ENCODE data around the gene KCNQ4. TPM values are rescaled to one million over a fixed set of nuclear protein-coding genes. Genes with fewer than 3 reads are reported as not detected.

Gene KCNQ4
- total and polyA plus RNA-seq, 7 donors: 1.9 to 9.1 (median 4.6) TPM

DNA sequence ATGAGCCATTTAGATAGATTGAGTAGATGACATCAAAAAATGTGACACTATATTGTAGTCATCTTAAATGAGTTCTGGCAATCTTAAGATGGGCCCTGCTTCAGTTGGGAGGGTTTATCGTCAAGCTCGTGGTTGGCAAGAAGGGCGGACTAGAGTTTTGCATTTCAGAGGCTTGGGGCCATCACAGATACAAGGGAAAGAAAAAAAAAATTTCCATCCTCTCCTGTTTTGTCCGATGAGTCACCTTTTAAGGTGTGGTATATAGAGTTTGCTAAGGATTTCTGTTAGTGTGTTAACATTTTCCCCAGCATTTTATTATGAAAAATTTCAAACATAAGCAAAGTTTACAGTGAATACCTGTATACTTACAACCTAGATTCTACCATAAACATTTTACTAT lies 31.8 kb upstream of the KCNQ4 start:
- H3K27ac ChIP-seq: peak overlapping the region; percentile 69
- TF ChIP-seq, protein P1, sequence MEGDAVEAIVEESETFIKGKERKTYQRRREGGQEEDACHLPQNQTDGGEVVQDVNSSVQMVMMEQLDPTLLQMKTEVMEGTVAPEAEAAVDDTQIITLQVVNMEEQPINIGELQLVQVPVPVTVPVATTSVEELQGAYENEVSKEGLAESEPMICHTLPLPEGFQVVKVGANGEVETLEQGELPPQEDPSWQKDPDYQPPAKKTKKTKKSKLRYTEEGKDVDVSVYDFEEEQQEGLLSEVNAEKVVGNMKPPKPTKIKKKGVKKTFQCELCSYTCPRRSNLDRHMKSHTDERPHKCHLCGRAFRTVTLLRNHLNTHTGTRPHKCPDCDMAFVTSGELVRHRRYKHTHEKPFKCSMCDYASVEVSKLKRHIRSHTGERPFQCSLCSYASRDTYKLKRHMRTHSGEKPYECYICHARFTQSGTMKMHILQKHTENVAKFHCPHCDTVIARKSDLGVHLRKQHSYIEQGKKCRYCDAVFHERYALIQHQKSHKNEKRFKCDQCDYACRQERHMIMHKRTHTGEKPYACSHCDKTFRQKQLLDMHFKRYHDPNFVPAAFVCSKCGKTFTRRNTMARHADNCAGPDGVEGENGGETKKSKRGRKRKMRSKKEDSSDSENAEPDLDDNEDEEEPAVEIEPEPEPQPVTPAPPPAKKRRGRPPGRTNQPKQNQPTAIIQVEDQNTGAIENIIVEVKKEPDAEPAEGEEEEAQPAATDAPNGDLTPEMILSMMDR (IDR thresholded peaks at IDR 0.05): no peak
- intact Hi-C loops (cut with DNase I): no loop called here
- 65 to 73% (median 68%) methylated on average over 4 of the region's 4 CpGs for whole genome bisulfite sequencing, 3 donors
- DNase-seq (no peak), ATAC-seq (no peak)
- peaks cover 7 to 93% of the 10 kb centered on the region in 2 donors for H3K36me3 ChIP-seq (ENCODE audit: insufficient read depth in 1 of 2, low read depth in 1 of 2)
- H3K4me1 ChIP-seq: peaks cover 45% of the 10 kb centered on the region
- H3K27me3 ChIP-seq (ENCODE audit: insufficient read depth in 3 of 3, low read length in 2 of 3): no peaks in the 10 kb centered on the region
- H3K4me3 ChIP-seq: no peak overlapping the region
- no peaks in the 10 kb centered on the region for H3K9me3 ChIP-seq

DNA sequence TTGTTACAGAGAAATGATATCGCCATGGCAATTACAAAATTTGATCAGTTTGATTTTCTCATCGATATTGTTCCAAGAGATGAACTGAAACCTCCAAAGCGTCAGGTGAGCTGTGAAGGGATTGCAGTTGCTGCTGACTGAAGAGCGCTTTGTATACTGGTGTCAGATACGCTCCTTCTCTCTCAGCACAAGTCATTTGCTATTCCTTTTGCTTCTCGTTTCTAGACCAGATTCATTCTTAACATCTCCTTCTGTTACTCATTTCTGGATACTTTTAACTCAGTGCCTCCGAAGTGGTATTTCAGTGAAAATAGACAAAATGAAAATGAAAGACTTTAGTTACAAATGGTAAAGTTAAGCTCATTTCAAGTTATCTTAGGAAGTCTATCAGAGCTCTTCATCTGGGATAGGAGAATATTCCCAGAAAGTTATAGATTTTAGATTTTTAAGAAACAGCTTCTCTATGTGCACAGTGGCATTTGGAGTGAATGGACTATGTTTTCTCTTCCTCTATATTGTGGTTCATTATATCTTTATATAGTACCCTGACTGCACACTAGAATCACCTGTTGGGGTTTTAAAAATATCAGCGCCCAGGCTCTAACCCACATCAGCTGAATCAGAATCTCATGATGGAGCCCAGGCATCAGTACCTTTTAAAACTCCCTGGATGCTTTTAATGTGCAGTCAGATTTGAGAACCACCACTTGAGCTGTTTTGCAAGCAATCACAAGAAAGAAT lies 30.3 kb upstream of the KCNQ4 start:
- Histone ChIP-seq H3K4me1 (peaks cover 56% of the 10 kb centered on the region), H3K4me3 (no peak overlapping the region), H3K27ac (peak overlapping the region; percentile 69), H3K9me3 (no peaks in the 10 kb centered on the region), H3K36me3 (ENCODE audit: insufficient read depth in 1 of 2, low read depth in 1 of 2) (peaks cover 9 to 96% of the 10 kb centered on the region in 2 donors), H3K27me3 (ENCODE audit: insufficient read depth in 3 of 3, low read length in 2 of 3) (no peaks in the 10 kb centered on the region)
- TF ChIP-seq, protein P1 (IDR thresholded peaks at IDR 0.05): no peak
- no peak for ATAC-seq
- WGBS, 3 donors: 87 to 97% (median 90%) methylated on average over 8 of the region's 8 CpGs
- DNase-seq: no peak
- intact Hi-C loops (cut with DNase I): no loop called here

DNA sequence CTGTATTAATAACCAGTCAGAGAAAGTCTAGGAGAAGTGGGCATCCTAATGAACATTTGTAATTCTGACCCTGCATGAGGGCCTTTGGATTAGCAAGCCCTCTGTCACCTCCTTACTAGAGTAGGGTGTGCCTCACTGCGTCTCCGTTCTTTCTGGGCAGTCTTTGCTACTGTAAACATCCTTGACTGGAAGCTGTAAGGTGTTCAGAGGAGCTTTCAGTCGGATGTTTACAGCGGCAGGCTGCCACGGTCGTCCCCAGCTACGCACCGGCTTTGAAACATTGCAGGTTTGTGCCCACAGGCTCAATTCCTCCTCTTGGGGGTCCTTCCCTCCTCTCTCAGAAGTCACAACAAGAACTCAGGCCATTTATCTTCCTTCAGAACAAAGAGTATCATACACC lies 29.4 kb upstream of the KCNQ4 start:
- DNase-seq (no peak), ATAC-seq (no peak)
- peaks cover 9 to 97% of the 10 kb centered on the region in 2 donors for H3K36me3 ChIP-seq (ENCODE audit: insufficient read depth in 1 of 2, low read depth in 1 of 2)
- H3K27ac ChIP-seq: peak overlapping the region; percentile 69
- H3K4me1 ChIP-seq: peaks cover 52% of the 10 kb centered on the region
- H3K4me3 ChIP-seq: no peak overlapping the region
- 76 to 93% (median 86%) methylated on average over 8 of the region's 8 CpGs for WGBS, 3 donors
- intact Hi-C loops (cut with DNase I): no loop called here
- TF ChIP-seq, protein P1 (IDR thresholded peaks at IDR 0.05): no peak
- no peaks in the 10 kb centered on the region for H3K27me3 ChIP-seq (ENCODE audit: insufficient read depth in 3 of 3, low read length in 2 of 3)
- no peaks in the 10 kb centered on the region for H3K9me3 ChIP-seq

DNA sequence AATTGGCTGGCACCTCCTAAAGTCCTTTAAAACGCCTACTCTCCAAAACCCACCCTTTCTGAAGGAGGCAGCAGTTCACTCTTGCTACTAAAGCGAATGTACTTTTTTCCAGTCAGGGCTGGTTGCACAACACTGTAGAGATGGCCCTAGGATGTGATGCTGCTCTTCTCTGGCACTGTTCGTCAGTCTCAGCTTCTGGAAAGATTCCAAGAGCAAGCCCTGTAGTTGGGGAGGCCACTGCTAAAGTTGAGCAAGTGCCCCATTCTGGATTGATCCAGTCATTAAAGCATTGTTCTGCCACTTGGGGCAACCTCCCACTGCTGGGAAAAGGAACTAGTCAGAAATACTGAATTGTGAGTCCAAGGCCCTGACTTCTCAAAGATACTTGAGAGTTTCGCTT lies 28.5 kb upstream of the KCNQ4 start:
- intact Hi-C loops (cut with DNase I): no loop called here
- Histone ChIP-seq H3K36me3 (ENCODE audit: insufficient read depth in 1 of 2, low read depth in 1 of 2) (peaks cover 9 to 99% of the 10 kb centered on the region in 2 donors), H3K4me1 (peaks cover 43% of the 10 kb centered on the region), H3K27ac (peak overlapping the region; percentile 69), H3K27me3 (ENCODE audit: insufficient read depth in 3 of 3, low read length in 2 of 3) (no peaks in the 10 kb centered on the region), H3K4me3 (no peak overlapping the region), H3K9me3 (no peaks in the 10 kb centered on the region)
- peak; percentile 63 to 87 (median 86) for ATAC-seq
- TF ChIP-seq, protein P1 (IDR thresholded peaks at IDR 0.05): no peak
- no peak for DNase-seq
- WGBS, 3 donors: 40 to 48% (median 45%) methylated on average over 4 of the region's 4 CpGs

DNA sequence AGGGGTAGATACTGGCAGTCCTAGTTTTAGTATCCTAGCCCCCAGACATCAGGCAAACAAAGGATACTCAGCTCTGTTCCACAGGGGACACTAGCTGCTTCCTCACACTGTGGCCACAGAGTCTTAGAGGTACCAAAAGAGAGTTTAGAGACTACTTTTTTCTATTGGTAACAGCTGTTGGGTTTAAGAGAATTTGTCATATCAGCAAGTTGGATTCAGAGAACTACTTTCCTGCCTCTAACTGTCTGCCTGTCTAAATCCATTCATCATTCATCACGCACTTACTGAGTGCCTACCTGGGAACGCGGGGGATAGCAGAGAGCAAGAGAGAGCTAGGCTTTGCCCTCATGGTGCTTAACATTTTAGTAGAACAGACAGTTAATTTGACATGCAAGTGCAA lies 27.1 kb upstream of the KCNQ4 start:
- intact Hi-C loops (cut with DNase I): no loop called here
- 50 to 81% (median 51%) methylated on average over 3 of the region's 3 CpGs for WGBS, 3 donors
- Histone ChIP-seq H3K27me3 (ENCODE audit: insufficient read depth in 3 of 3, low read length in 2 of 3) (no peaks in the 10 kb centered on the region), H3K27ac (no peak overlapping the region), H3K36me3 (ENCODE audit: insufficient read depth in 1 of 2, low read depth in 1 of 2) (peaks cover 9 to 98% of the 10 kb centered on the region in 2 donors), H3K9me3 (no peaks in the 10 kb centered on the region), H3K4me1 (peaks cover 48% of the 10 kb centered on the region), H3K4me3 (no peak overlapping the region)
- ATAC-seq: no peak
- DNase-seq: no peak
- TF ChIP-seq, protein P1 (IDR thresholded peaks at IDR 0.05): no peak
